Measurements from ENCODE around the gene EMID1.

Gene EMID1

GRCh38 chr22:29260601-29261315, 55.1 kb downstream of the EMID1 start:
- DNase-seq (ENCODE audit: low spot score) = no peak

GRCh38 chr22:29263791-29264276, 58.1 kb downstream of the EMID1 start:
- no peak for DNase-seq (ENCODE audit: low spot score)

GRCh38 chr22:29265305-29265704, 59.6 kb downstream of the EMID1 start:
- DNase-seq (ENCODE audit: low spot score) = no peak

GRCh38 chr22:29265929-29266328, 60.2 kb downstream of the EMID1 start:
- no peak for DNase-seq (ENCODE audit: low spot score)

- no peak for DNase-seq (ENCODE audit: low spot score)
Measured at GRCh38 chr22:29266564-29267461, 61.1 kb downstream of the EMID1 start.

GRCh38 chr22:29267462-29267857, 61.8 kb downstream of the EMID1 start:
- no peak for DNase-seq (ENCODE audit: low spot score)

- DNase-seq (ENCODE audit: low spot score) = peak; percentile 97
Measured at GRCh38 chr22:29267858-29268510, 62.3 kb downstream of the EMID1 start, which contains the start of the genes EWSR1 and RHBDD3. Gene EWSR1 (plus strand): TSS chr22:29268268. CDS start chr22:29268337, 69 bp downstream. Gene RHBDD3 (minus strand): TSS chr22:29267981. CDS start chr22:29265626, 2,355 bp downstream.

- DNase-seq (ENCODE audit: low spot score) = peak; percentile 30
Measured at GRCh38 chr22:29268511-29269229, 63.0 kb downstream of the EMID1 start.

GRCh38 chr22:29269230-29269604, 63.5 kb downstream of the EMID1 start:
- DNase-seq (ENCODE audit: low spot score) = no peak

- DNase-seq (ENCODE audit: low spot score) = no peak
Measured at GRCh38 chr22:29269731-29270474, 64.2 kb downstream of the EMID1 start.

GRCh38 chr22:29270475-29271271, 65.0 kb downstream of the EMID1 start:
- no peak for DNase-seq (ENCODE audit: low spot score)

- DNase-seq (ENCODE audit: low spot score) = no peak
Measured at GRCh38 chr22:29272624-29273023, 66.9 kb downstream of the EMID1 start.

- no peak for DNase-seq (ENCODE audit: low spot score)
Measured at GRCh38 chr22:29275167-29275566, 69.5 kb downstream of the EMID1 start.

- no peak for DNase-seq (ENCODE audit: low spot score)
Measured at GRCh38 chr22:29275819-29276565, 70.3 kb downstream of the EMID1 start.

- no peak for DNase-seq (ENCODE audit: low spot score)
Measured at GRCh38 chr22:29277927-29278326, 72.2 kb downstream of the EMID1 start.

GRCh38 chr22:29284196-29284595, 78.5 kb downstream of the EMID1 start:
- no peak for DNase-seq (ENCODE audit: low spot score)

GRCh38 chr22:29288837-29289236, 83.1 kb downstream of the EMID1 start:
- no peak for DNase-seq (ENCODE audit: low spot score)

- no peak for DNase-seq (ENCODE audit: low spot score)
Measured at GRCh38 chr22:29290061-29290460, 84.4 kb downstream of the EMID1 start.

- no peak for DNase-seq (ENCODE audit: low spot score)
Measured at GRCh38 chr22:29291215-29291614, 85.5 kb downstream of the EMID1 start.

Data from CD4-positive, alpha-beta T cell treated with Interleukin-2 at 100 ng/mL for 4 hours (primary cell).